A549 (cell line): ENCODE results near the gene POC1A. TPM values are rescaled to one million over a fixed set of nuclear protein-coding genes. Genes with fewer than 3 reads are reported as not detected.

Experiments used
- ATAC-seq, 2 experiments: fragments of 200-7000 bp in 1 of 2; fragments of >200 bp in 1 of 2; cut with Nextera tagmentation in 1 of 2; cut with Tn5 transposase in 1 of 2; 3 replicates each; pipeline versions ENCODE4 v1.8.0 to v1.9.1; 2018 to 2020; ENCODE audit warnings: mild to moderate bottlenecking in 1 of 2, moderate library complexity in 1 of 2
- CTCF ChIA-PET: fragments of 300-600 bp; sonication (Branson Sonifier 250); formaldehyde crosslinking; extraction: SDS; loops from one replicate; lab custom pipeline; 2021; ENCODE audit warnings: antibody characterized with exemption, inconsistent platforms; lab: Yijun Ruan, JAX
- POLR2A ChIA-PET: fragments of 350-600 bp; formaldehyde crosslinking; extraction: SDS; loops from one replicate; lab custom pipeline; 2021; ENCODE audit warnings: antibody characterized with exemption, inconsistent platforms; lab: Yijun Ruan, JAX
- DNase-seq, 2 experiments: peaks; one replicate each; pipeline versions ENCODE4 v3.0.0 to v3.0.0-alpha.2; 2011 to 2016; ENCODE audit warnings: low read depth in 1 of 2, low spot score in 1 of 2
- FAIRE-seq: peaks from 2 replicates; lab custom pipeline; 2011; peaks lifted over from hg19 to GRCh38; lab: Jason Lieb, UNC
- H3K27ac ChIP-seq, 2 experiments: fragments of >200 bp; sonication (Bioruptor Twin); formaldehyde crosslinking; 3 replicates each; pipeline ENCODE4 v1.5.1; 2016 to 2017
- H3K4me1 ChIP-seq: fragments of >200 bp; sonication (Bioruptor Twin); formaldehyde crosslinking; 3 replicates; pipeline ENCODE4 v1.6.1; 2016
- H3K4me2 ChIP-seq: fragments of >200 bp; sonication (Bioruptor Twin); formaldehyde crosslinking; 3 replicates; pipeline ENCODE4 v1.6.1; 2016
- H3K4me3 ChIP-seq: fragments of >200 bp; sonication (Bioruptor Twin); formaldehyde crosslinking; 3 replicates; pipeline ENCODE4 v1.5.1; 2016
- H3K9me3 ChIP-seq: fragments of >200 bp; sonication (Bioruptor Twin); formaldehyde crosslinking; 3 replicates; pipeline ENCODE4 v1.6.1; 2016
- CEBPB ChIP-seq, 2 experiments: fragments of >200 bp in 1 of 2; sonication (Bioruptor Twin) in 1 of 2; formaldehyde crosslinking in 1 of 2; IDR thresholded peaks; 2 replicates each; pipeline ENCODE4 v1.6.1; 2012 to 2016
- ELK1 ChIP-seq: fragments of 150-350 bp; IDR thresholded peaks from 2 replicates; pipeline ENCODE4 v1.6.1; 2014; ENCODE audit warnings: low read depth, mild to moderate bottlenecking, low read length
- ESRRA ChIP-seq: fragments of 150-350 bp; IDR thresholded peaks from 2 replicates; pipeline ENCODE4 v1.6.1; 2014; ENCODE audit warnings: mild to moderate bottlenecking, low read length, borderline replicate concordance
- HDAC2 ChIP-seq: fragments of 200-600 bp; sonication (generic); IDR thresholded peaks from 2 replicates; pipeline ENCODE4 v1.6.1; 2016
- HEYL ChIP-seq: fragments of 250-450 bp; sonication (Bioruptor Pico); IDR thresholded peaks from 2 replicates; pipeline ENCODE4 v1.8.0; 2021; ENCODE audit warnings: mild to moderate bottlenecking, moderate library complexity
- JUNB ChIP-seq: fragments of >200 bp; sonication (Bioruptor Twin); formaldehyde crosslinking; IDR thresholded peaks from 2 replicates; pipeline ENCODE4 v1.6.1; 2016
- MAZ ChIP-seq: fragments of 150-350 bp; IDR thresholded peaks from 2 replicates; pipeline ENCODE4 v1.6.1; 2014; ENCODE audit warnings: antibody characterized with exemption, low read depth, low read length, borderline replicate concordance
- NPAS2 ChIP-seq: fragments of 250-450 bp; sonication (Bioruptor Pico); IDR thresholded peaks from 2 replicates; pipeline ENCODE4 v1.8.0; 2022; ENCODE audit warnings: mild to moderate bottlenecking, moderate library complexity, borderline replicate concordance
- PBX3 ChIP-seq: IDR thresholded peaks from 2 replicates; pipeline ENCODE4 v1.6.1; 2012
- PHF8 ChIP-seq: fragments of 200-600 bp; sonication (generic); IDR thresholded peaks from 2 replicates; pipeline ENCODE4 v1.6.1; 2016; ENCODE audit warnings: low read depth, mild to moderate bottlenecking, antibody characterized with exemption, moderate library complexity, borderline replicate concordance
- RNF2 ChIP-seq: fragments of 200-600 bp; sonication (generic); IDR thresholded peaks from 2 replicates; pipeline ENCODE4 v1.6.1; 2016; ENCODE audit warnings: low read depth, mild to moderate bottlenecking, antibody characterized with exemption, moderate library complexity, borderline replicate concordance
- USF2 ChIP-seq: fragments of 450-650 bp; IDR thresholded peaks from 2 replicates; pipeline ENCODE4 v1.6.1; 2014; ENCODE audit warnings: antibody characterized with exemption
- WGBS: methylation state at CpG from one replicate; pipeline ENCODE4 v1.1.6; 2017; ENCODE audit errors: missing lambda C conversion rate; 5-methylcytosine and 5-hydroxymethylcytosine counted together
- polyA plus RNA-seq, 4 experiments: library from polyadenylated mRNA; depleted of rRNA in 3 of 4; stranded (reverse); fragments of >200 nt; fragmentation: RNase III in 1 of 4; extraction: RNeasy Plus Mini Kit Qiagen cat#74134 plus additional on column Dnase treatment in 1 of 4; gene quantifications; 2 replicates in 3 of 4; 3 replicates in 1 of 4; pipeline ENCODE4 v1.2.3, GENCODE V29; 2011 to 2017
- TF ChIP-seq, protein P1 (sequence below): fragments of 250-450 bp; sonication (Bioruptor Pico); IDR thresholded peaks from 2 replicates; pipeline ENCODE4 v1.5.0; 2021; ENCODE audit warnings: mild to moderate bottlenecking, moderate library complexity, borderline replicate concordance
- TF ChIP-seq, protein P2 (sequence below): fragments of >200 bp; sonication (Bioruptor Twin); formaldehyde crosslinking; IDR thresholded peaks from 3 replicates; pipeline ENCODE4 v1.6.1; 2016

POC1A gene
- polyA plus RNA-seq, 2 of the 4 experiments (the other 2 are of a cell fraction) = 9.4 to 14.1 TPM

- TF ChIP-seq, protein P1, sequence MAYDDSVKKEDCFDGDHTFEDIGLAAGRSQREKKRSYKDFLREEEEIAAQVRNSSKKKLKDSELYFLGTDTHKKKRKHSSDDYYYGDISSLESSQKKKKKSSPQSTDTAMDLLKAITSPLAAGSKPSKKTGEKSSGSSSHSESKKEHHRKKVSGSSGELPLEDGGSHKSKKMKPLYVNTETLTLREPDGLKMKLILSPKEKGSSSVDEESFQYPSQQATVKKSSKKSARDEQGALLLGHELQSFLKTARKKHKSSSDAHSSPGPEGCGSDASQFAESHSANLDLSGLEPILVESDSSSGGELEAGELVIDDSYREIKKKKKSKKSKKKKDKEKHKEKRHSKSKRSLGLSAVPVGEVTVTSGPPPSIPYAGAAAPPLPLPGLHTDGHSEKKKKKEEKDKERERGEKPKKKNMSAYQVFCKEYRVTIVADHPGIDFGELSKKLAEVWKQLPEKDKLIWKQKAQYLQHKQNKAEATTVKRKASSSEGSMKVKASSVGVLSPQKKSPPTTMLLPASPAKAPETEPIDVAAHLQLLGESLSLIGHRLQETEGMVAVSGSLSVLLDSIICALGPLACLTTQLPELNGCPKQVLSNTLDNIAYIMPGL (CRISPR knock-in tag) = no peak
- no peak for TF ChIP-seq RNF2
- TF ChIP-seq HEYL (CRISPR knock-in tag) = no peak
These were observed 43.7 kb downstream of the POC1A start (continued) for GRCh38 chr3:52110502-52110901.

DNA sequence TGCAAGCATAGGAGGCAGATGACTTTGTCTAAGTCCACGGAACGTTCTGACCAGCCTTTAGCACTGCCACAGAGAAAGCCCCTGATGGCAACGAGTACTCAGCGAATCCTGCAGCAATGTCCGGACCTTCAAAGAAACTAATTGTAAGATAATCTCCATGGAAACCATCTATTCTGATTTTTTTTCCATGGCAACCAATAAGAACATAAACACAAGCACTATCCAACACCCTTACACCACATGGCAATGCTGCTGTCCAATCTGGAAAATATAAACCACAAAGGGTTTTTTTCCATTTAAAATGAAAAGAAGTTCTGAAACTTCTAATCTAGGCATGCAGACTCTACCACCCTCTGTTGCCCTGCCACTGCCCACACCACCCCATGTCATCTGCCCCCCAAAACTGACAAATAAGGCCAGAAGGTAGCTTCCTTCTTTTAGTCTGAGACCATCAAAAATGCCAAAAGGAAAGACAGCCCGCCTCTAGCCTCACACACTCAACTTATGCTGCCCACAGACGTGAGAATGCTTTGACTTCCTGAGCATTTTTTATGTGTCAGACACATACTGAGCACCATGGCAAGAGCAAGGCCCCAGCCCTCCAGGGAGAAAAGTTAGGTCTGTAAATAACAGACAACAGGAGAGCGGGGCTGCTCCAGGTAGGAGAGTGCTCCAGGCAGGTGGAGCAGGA is 44.5 kb downstream of the POC1A start:
- H3K4me3 ChIP-seq = no peak overlapping the region
- POLR2A ChIA-PET = no interaction called here
- no peaks in the 10 kb centered on the region for H3K9me3 ChIP-seq
- ATAC-seq (no peak), DNase-seq (no peak), FAIRE-seq (no peak)
- CTCF ChIA-PET = interaction anchor here (0.5 to 1.3 kb wide), 5 partner anchors 8 to 230 kb away, joined by 3 to 5 read pairs (median 4); no protein-coding TSS in a partner anchor
- TF ChIP-seq, protein P2, sequence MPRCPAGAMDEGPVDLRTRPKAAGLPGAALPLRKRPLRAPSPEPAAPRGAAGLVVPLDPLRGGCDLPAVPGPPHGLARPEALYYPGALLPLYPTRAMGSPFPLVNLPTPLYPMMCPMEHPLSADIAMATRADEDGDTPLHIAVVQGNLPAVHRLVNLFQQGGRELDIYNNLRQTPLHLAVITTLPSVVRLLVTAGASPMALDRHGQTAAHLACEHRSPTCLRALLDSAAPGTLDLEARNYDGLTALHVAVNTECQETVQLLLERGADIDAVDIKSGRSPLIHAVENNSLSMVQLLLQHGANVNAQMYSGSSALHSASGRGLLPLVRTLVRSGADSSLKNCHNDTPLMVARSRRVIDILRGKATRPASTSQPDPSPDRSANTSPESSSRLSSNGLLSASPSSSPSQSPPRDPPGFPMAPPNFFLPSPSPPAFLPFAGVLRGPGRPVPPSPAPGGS = no peak
- TF ChIP-seq PBX3 (no peak), RNF2 (no peak), HEYL (CRISPR knock-in tag) (no peak), NPAS2 (CRISPR knock-in tag) (no peak), PHF8 (no peak), MAZ (no peak), ESRRA (no peak), USF2 (no peak), JUNB (no peak), ELK1 (no peak), CEBPB (IDR thresholded peaks at IDR 0.05) (no peak), HDAC2 (no peak)
- WGBS = 90% methylated on average over 8 of the region's 8 CpGs
- no peak overlapping the region for H3K4me2 ChIP-seq
- no peaks in the 10 kb centered on the region for H3K4me1 ChIP-seq
- no peak overlapping the region for H3K27ac ChIP-seq
